ENCODE measurements around the gene AGXT.

DNA sequence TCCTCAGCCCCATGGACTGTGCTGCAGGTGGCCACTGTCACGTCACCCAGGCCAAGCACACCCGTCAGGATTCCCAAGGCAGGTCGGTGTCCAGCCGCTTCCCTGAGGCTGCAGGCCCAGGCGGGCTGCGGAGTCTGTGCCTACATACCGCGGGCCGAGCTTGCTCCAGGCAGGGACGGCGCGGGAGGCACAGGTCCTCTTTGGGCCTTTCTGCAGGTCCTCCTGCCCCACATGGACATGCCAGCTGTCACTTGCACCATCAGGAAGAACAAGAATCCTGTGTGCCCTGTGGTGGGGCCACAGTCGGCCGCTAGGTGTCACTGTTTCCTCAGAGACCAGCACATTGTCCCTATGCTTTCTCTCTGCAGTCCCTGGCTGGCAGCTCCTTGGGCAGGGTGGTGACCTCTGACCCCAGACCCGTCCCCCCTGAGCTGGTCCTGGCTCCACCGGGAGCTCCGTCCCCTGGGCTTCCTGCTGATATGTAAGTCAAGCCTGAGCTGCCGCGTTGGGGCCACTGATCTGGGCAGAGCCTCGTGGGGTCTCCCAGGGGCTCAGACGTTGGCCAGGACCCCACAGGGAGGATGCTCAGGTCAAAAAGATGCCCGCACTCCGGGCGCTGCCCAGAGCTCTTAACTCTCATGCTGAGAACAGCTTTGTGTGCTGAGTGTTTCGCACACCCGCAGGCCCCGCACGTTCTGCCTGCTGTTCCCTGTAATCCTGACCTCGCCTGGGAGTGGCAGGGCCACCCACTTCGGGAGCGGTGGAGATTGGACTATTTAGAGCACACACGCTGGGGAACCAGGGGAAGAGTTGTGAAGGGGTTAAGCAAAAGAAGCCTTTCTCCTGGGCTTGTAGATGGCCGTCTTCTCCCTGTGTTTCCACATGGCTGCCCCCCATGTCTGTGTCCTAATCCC, 17.3 kb upstream of the AGXT start:
- TF ChIP-seq, protein P1, sequence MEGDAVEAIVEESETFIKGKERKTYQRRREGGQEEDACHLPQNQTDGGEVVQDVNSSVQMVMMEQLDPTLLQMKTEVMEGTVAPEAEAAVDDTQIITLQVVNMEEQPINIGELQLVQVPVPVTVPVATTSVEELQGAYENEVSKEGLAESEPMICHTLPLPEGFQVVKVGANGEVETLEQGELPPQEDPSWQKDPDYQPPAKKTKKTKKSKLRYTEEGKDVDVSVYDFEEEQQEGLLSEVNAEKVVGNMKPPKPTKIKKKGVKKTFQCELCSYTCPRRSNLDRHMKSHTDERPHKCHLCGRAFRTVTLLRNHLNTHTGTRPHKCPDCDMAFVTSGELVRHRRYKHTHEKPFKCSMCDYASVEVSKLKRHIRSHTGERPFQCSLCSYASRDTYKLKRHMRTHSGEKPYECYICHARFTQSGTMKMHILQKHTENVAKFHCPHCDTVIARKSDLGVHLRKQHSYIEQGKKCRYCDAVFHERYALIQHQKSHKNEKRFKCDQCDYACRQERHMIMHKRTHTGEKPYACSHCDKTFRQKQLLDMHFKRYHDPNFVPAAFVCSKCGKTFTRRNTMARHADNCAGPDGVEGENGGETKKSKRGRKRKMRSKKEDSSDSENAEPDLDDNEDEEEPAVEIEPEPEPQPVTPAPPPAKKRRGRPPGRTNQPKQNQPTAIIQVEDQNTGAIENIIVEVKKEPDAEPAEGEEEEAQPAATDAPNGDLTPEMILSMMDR (IDR thresholded peaks at IDR 0.05; ENCODE audit: low read depth, low read length, missing input control): peak; percentile 99
- TF ChIP-seq, protein P2, sequence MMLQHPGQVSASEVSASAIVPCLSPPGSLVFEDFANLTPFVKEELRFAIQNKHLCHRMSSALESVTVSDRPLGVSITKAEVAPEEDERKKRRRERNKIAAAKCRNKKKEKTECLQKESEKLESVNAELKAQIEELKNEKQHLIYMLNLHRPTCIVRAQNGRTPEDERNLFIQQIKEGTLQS (IDR thresholded peaks at IDR 0.05): no peak
- TF ChIP-seq RAD21 (IDR thresholded peaks at IDR 0.05) (peak; percentile 95 to 98), FOXA1 (IDR thresholded peaks at IDR 0.05) (no peak), EGR1 (IDR thresholded peaks at IDR 0.05; ENCODE audit: low read depth in 2 of 2) (no peak), RXRA (IDR thresholded peaks at IDR 0.05) (peak in 1 of 2 donors; percentile 47), SP1 (IDR thresholded peaks at IDR 0.05) (peak; percentile 24), TAF1 (conservative IDR thresholded peaks at IDR 0.05) (no peak), YY1 (IDR thresholded peaks at IDR 0.05) (no peak)
- TF ChIP-seq, protein P3, sequence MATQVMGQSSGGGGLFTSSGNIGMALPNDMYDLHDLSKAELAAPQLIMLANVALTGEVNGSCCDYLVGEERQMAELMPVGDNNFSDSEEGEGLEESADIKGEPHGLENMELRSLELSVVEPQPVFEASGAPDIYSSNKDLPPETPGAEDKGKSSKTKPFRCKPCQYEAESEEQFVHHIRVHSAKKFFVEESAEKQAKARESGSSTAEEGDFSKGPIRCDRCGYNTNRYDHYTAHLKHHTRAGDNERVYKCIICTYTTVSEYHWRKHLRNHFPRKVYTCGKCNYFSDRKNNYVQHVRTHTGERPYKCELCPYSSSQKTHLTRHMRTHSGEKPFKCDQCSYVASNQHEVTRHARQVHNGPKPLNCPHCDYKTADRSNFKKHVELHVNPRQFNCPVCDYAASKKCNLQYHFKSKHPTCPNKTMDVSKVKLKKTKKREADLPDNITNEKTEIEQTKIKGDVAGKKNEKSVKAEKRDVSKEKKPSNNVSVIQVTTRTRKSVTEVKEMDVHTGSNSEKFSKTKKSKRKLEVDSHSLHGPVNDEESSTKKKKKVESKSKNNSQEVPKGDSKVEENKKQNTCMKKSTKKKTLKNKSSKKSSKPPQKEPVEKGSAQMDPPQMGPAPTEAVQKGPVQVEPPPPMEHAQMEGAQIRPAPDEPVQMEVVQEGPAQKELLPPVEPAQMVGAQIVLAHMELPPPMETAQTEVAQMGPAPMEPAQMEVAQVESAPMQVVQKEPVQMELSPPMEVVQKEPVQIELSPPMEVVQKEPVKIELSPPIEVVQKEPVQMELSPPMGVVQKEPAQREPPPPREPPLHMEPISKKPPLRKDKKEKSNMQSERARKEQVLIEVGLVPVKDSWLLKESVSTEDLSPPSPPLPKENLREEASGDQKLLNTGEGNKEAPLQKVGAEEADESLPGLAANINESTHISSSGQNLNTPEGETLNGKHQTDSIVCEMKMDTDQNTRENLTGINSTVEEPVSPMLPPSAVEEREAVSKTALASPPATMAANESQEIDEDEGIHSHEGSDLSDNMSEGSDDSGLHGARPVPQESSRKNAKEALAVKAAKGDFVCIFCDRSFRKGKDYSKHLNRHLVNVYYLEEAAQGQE (IDR thresholded peaks at IDR 0.05): no peak
